Islet precursor cell (in vitro differentiated cells): ENCODE results near the gene NOTCH3.

Source experiments
- DNase-seq: peaks from one replicate; pipeline ENCODE4 v3.0.0-alpha.2; 2018

The NOTCH3 gene

GRCh38 chr19:15159251-15159650 lies 41.5 kb downstream of the NOTCH3 start:
- DNase-seq: no peak

GRCh38 chr19:15156391-15156790 lies 44.4 kb downstream of the NOTCH3 start:
- no peak for DNase-seq

GRCh38 chr19:15155296-15155695 lies 45.5 kb downstream of the NOTCH3 start:
- no peak for DNase-seq

DNA sequence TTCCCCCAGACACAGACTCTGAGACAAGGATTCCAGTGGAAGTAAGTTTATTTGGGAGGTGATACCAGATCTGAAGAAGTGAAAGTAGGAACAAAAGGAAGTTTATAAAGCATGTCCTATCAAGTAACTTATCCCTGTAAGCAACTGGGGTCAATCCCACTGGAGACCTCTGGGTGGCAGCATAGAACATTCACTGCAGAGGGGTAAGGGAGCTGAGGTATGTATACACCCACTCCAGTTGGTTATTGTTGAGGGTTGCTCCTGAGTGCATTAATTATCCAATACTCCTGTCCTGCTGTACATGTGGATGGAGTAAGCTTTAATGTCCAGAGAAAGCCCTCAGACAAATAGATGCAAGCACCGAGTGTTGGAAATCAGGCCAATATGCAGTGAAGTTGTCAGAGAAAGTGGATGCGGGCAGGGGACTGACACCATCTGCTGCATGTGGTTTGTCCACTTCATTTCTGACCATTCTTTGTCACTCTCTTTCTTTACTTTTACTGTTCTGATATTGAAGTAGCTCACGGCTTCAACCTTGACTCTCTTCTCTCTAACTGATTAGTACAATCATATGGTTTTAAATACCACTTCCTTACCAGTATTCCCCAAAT lies 46.7 kb downstream of the NOTCH3 start:
- peak; percentile 84 for DNase-seq

DNA sequence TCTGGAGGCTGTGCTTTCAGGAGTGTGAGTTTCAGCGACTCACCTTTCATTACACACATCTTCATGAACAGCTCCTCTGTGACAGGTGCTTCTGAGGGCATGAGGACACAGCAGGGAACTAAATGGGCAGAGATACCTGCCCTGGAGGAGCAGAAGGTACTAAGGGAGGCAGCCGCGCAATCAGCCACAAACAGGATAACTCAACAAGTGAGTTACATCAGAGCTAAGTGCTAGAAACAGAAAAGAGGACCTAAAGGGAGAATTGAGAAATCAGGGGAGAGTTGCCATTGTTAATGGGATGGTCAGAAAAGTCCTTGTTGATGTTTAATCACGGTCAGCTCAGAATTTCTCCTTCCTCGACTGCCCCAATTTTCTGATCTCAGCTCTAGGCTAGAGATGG lies 51.1 kb downstream of the NOTCH3 start:
- DNase-seq: no peak

- no peak for DNase-seq
Observed at GRCh38 chr19:15147090-15147489, 53.7 kb downstream of the NOTCH3 start.

DNA sequence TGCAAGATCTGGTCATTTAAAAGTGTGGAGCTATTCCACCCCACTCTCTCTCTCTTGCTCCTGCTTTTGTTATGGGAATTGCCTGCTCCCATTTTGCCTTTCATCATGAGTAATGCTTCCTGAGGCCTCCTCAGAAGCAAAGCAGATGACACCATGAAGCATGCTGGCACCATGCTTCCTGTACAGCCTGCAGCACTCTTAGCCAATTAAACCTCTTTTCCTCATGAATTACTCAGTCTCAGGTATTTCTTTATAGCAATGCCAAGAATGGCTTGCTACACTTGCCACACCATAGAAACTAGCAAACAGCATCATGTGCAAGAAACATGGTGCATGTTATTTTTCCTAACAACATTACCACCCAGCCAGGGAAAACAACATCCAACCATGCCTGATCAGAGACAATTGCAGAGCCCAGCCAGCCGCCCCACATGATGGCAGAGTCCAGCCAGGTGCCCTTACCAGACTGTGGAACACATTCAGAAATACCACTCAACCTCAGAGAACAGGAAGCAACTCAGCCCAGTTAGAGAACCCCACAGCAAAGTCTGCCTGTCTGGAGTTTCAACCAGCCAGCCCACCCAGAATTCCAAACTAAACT lies 56.6 kb downstream of the NOTCH3 start:
- DNase-seq: no peak

DNA sequence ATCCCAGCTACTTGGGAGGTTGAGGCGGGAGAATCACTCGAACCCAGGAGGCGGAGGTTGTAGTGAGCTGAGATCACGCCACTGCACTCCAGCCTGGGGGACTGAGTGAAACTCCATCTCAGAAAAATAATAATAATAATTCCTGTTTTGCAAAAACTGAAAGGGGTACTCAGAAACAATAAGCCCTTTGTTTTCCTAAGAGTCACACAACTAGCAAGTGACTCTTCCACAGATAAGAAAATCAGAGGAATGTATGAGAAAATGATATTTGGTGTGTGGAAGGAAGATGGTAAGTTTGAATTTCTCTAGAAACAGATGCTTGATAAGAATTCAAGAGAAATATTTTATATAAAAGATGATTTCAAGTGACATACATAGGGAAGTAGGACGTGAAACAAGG lies 58.5 kb downstream of the NOTCH3 start:
- DNase-seq: no peak

DNA sequence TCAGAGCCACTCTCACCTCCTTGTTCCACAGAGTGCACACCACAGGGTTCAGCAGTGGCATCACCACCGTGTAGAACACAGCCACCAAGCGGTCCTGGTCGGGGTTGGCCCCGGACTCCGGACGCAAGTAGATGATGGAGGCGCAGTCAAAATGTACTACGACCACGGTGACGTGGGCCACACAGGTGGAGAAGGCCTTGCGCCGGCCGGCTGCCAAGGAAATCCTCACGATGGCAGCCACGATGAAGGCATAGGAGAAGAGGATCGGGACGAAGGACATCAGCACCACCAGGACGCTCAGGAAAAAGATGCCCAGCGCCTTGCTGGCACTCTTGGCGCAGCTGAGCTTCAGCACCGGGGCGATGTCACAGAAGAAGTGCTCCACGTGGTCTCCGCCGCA lies 59.7 kb downstream of the NOTCH3 start:
- no peak for DNase-seq

GRCh38 chr19:15138427-15138826 lies 62.4 kb downstream of the NOTCH3 start:
- DNase-seq: no peak

DNA sequence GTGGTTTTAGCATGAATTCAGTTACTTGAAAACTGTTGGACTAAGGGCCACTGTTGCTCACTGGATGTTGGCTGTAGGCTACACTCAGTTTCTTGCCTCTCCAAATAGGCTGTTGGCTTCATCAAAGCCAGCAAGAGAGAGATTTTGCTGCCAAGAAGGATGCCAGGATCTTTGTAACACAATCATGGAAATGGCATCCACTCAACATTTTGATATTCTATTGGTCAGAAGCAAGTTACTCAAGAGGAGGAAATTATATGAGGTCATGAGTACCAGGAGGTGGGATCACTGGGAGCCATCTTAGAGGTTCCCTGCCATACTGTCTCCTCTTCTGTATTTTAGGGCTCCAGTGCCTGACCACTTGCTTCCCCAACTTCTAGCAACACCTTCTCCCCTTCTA lies 63.0 kb downstream of the NOTCH3 start:
- DNase-seq: no peak

DNA sequence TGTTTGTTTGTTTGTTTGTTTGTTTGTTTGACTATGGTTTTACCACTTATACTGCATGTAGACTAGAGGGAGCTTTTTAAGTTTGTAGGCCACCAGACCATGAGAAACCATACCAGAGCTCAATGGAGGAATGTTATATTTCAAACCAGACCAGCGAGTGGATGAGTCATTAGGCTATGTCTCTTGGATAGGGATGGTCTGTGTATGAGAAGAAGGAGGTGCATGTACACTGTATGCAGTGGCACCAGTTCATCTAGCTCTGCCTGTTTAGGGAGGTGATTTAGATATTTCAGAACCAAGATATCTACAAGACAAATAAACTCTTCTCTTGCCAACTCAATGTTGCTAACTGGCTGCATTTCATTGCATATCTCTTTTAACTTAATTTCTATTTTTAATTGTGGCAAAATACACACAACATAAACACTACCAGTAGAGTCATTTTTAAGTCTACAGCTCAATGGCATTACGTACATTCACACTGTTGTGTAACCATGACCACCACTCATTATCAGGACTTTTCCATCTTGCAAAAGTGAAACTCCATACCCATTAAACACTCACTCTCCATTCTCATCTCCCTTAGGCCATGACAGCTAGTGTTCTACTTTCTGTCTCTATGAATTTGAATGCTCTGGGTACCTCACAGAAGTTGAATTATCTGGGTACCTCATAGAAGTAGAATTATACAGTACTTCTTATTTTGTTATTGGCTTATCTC lies 64.4 kb downstream of the NOTCH3 start:
- DNase-seq: no peak

GRCh38 chr19:15129856-15130585 lies 70.8 kb downstream of the NOTCH3 start:
- peak; percentile 74 for DNase-seq

- DNase-seq: no peak
Observed at GRCh38 chr19:15128162-15128770, 72.5 kb downstream of the NOTCH3 start.

GRCh38 chr19:15126131-15126910 lies 74.5 kb downstream of the NOTCH3 start:
- no peak for DNase-seq

DNA sequence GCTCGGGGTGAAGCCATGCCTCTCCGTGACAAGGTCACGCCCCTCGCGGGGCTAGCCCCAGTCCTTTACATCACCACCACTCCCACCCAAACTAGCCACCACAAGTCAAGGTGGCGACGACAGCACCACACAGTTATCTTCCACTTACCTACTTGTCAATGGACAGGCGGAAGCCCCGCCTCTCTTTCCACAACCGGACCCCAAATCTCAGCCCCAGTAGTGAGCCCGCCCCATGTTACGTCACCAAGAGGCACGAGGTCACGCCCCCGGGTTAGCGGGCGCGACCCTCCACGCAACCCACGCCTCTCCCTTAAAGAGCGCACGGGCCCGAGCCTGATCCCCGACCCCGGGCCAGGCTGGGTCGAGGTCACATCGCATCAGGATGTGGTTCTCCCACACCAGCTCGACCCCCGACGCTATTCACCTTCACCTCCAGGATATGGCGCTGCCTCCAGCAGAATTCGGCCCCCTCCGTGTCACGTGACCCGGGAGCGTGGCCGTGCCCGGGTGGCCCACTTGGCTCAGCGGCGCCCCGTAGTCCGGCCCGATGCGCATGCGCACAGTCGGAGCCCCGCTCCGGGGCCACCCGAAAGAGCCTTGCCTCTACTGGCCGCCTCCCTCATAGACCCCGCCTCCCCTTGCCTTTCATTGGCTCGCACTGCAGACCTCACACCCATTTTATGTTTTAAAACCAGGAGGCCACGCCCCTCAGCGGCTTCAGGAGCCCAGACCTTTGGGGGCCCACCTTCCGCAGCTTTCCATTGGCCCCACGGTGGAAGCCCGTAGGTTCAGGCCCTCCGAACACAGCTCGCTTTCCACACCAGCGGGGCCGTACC lies 75.3 kb downstream of the NOTCH3 start:
- DNase-seq: peak; percentile 98

- DNase-seq: no peak
Observed at GRCh38 chr19:15124572-15125231, 76.1 kb downstream of the NOTCH3 start.

GRCh38 chr19:15123900-15124299 lies 76.9 kb downstream of the NOTCH3 start:
- no peak for DNase-seq

DNA sequence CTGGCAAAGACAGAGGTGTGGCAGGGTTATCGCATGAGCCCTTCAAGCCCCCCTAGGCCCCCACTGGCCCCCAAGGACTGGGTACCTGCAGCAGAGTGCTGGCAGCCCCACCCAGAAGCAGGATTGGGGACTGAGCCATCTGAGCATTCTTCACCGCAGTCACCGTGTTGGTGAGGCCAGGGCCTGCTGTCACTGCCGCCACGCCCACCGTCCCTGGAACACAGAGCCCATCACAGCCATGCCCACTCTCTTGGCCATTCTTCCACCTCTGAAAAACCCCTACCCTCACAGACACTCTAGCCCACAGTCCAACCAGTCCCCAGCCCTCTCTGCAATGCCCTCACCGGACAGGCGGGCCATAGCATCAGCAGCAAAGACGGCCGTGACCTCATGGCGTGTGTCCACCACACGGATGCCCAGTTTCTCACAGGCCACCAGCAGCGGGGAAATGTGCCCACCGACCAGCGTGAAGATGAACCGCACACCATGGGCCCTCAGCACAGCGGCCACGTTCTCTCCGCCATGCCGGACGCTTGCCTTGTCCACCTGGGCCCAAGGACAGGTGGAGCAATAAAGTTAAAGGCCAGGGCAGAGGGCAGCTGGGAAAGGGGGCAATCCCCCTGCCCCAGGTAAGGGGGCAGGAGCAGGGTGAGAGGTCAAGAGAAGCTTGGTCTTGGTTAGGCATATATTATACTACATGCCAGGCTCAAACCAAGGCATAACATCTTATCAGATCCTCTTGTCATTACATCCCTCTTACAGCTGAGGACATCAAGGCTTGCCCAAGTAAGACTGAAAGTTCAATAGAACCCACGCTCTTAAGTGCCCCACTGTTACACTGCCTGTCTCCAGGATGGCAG lies 77.5 kb downstream of the NOTCH3 start:
- no peak for DNase-seq
